ENCODE data around the gene RBM20. TPM values are rescaled to one million over a fixed set of nuclear protein-coding genes. Genes with fewer than 3 reads are reported as not detected.
A peak's percentile ranks its signal among the peaks of the same experiment; 100 is the strongest.
"Not testable (repeated sequence)": the region's sequence is repeated elsewhere in the genome, so short reads cannot be mapped to it uniquely, and the experiment has no call there.

The RBM20 gene
- polyA plus RNA-seq, 3 donors from 2014 or later: not detected

DNA sequence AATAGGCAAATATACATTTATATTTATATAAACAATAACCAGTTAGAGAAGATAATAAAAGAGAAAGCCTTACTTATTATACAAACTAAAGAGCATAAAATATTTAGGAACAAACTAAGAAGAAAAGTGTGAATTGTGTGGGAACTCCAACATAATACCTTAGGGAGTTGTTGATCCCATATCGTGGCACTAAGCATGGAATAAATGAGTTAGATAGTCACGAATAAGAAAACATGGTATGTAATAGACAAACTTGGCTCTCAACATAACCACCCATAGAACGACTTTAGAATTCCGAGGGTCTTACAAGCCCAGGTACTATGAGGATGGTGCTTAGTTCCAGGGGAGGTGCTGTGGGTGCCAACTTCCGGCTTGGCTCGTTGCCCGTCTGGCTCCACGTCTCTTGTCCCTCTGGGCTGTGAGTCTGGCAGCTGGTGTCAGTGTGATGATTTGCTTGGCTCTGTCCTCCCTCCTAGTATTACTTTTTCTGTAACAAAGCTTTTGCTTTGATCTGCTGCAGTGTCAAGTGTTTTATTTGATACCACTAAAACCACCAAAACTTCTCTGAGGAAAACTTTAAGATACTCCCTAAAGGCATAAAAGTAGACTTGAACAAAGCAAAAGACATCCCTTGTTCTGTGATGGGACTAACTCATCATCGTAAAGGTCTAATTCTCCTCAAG lies 9.5 kb upstream of the RBM20 start:
- Mint-ChIP-seq H3K36me3 (no peaks in the 10 kb centered on the region), H3K27ac (no peak overlapping the region), H3K4me1 (no peaks in the 10 kb centered on the region), H3K27me3 (ENCODE audit: low read depth in 3 of 3) (peaks cover 2 to 3% (median 3%) of the 10 kb centered on the region in 3 donors), H3K4me3 (no peak overlapping the region), H3K9me3 (no peaks in the 10 kb centered on the region)
- no peak for DNase-seq

DNA sequence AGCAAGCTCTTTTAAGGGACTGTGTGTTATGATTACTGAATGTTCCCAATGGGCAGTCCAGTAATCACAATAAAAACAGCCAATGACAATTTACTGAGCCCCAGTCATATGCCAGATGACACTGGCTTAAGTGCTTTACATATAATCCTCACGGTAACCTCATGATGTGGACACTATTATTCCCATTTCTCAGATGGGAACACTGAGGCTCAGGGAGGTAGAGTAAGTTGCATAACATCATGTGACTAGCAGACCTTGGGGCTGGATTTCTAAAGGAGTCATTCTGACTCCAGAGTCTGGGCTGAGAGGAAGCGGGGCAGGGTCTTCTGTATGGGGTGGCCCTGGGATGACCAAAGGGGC lies 7.6 kb upstream of the RBM20 start:
- Mint-ChIP-seq H3K27ac (no peak overlapping the region), H3K9me3 (no peaks in the 10 kb centered on the region), H3K36me3 (no peaks in the 10 kb centered on the region), H3K4me1 (peaks cover 9 to 10% of the 10 kb centered on the region in 2 donors), H3K4me3 (no peak overlapping the region), H3K27me3 (ENCODE audit: low read depth in 3 of 3) (peaks cover 6 to 10% (median 7%) of the 10 kb centered on the region in 3 donors)
- no peak for DNase-seq

DNA sequence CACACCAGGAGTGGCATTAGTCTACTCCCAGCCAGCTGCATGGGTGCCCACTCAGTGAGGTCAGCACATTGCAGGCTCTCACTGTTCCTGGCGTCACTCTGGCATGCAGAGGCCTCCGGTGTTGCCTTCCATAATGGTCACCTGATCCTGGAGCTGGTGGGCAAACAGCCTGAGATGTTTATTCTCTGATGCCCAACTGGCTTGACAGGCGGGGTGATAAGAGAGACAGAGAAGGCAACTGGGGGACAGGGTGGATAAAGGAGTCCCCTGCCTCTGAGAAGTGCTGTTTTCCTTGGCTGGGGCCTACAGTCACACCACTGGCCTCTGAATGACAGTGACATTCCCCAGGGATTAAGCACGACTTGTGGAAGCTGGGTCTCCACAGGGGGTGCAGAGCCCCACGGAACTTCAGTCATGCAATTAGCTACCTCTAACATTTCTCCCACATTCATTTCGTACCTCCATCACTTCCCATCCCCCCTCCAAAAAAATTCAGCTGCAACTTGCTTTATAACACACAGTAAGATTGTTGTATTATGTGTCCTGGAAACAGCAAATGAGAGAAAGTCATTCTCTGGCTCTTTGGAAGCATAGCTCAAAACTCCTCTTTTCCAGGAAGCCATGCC lies 7.1 kb upstream of the RBM20 start:
- H3K27ac Mint-ChIP-seq: no peak overlapping the region

DNA sequence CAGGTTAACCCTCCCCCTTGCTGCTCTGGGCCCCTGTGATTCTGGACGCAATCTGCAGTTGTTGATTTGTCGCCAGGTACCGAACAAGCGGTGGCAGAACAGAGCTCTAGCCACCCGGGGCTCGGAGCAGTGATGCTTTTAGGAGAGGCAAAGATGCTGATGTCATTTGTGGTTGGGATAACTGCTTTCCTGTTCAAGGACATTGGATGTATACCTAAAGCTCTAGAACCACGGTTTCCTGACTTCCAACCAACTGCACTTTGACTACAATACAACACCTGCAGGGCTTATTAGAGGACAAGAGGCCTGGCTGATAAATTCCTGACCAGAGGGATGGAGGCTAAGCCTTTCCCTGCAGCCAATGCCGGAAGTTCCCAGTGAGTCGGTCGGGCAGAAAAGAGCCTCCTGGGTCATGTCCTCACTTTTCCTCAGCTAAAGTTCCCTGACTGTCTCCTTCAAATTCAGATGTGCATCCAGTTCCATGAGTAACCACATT lies 6.5 kb upstream of the RBM20 start:
- Mint-ChIP-seq H3K4me1 (peaks cover 10 to 18% of the 10 kb centered on the region in 2 donors), H3K27ac (no peak overlapping the region), H3K27me3 (ENCODE audit: low read depth in 3 of 3) (peaks cover 8 to 14% (median 10%) of the 10 kb centered on the region in 3 donors), H3K9me3 (no peaks in the 10 kb centered on the region), H3K36me3 (peaks cover 0 to 1% (median 0%) of the 10 kb centered on the region in 3 donors), H3K4me3 (no peak overlapping the region)
- DNase-seq: no peak

More for the DNA sequence above, 7.1 kb upstream of the RBM20 start:
- peaks cover 9 to 13% of the 10 kb centered on the region in 2 donors for H3K4me1 Mint-ChIP-seq
- no peaks in the 10 kb centered on the region for H3K36me3 Mint-ChIP-seq
- H3K27me3 Mint-ChIP-seq (ENCODE audit: low read depth in 3 of 3): peaks cover 6 to 10% (median 7%) of the 10 kb centered on the region in 3 donors
- H3K9me3 Mint-ChIP-seq: no peaks in the 10 kb centered on the region
- H3K4me3 Mint-ChIP-seq: no peak overlapping the region
- no peak for DNase-seq

DNA sequence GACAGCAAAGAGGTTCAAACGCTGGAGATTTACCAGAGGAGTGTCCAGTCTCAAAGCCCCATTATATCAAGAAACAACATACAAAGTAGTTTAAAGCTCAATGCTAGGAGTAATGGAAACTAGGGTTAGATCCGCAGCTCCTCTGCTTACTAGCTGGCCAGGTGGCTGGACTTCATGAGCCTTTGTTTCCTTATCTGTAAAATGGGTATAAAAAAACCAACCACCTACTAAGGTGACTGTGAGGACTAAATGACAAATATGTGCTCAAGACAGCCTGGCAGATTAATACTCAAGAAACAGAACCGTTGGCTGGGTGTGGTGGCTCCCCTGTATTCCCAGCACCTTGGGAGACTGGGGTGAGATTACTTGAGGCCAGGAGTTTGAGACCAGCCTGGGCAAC lies 5.8 kb upstream of the RBM20 start:
- peaks cover 8 to 17% (median 12%) of the 10 kb centered on the region in 3 donors for H3K27me3 Mint-ChIP-seq (ENCODE audit: low read depth in 3 of 3)
- H3K4me1 Mint-ChIP-seq: peaks cover 14 to 26% of the 10 kb centered on the region in 2 donors
- no peak overlapping the region for H3K27ac Mint-ChIP-seq

DNA sequence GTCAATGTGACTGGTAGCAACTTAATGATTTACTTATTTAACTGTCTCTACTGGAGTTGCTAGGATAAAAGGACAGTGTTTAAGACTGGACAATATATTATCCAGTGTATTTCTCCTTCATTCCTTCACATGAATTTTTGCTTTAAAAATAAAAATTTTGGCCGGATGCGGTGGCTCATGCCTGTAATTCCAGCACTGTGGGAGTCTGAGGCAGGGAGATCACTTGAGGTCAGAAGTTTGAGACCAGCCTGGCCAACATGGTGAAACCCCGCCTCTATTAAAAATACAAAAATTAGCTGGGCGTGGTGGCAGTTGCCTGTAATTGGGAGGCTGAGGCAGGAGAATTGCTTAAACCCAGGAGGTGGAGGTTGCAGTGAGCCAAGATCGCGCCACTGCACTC lies 5.1 kb upstream of the RBM20 start:
- Mint-ChIP-seq H3K27me3 (ENCODE audit: low read depth in 3 of 3) (peaks cover 11 to 17% (median 14%) of the 10 kb centered on the region in 3 donors), H3K4me1 (peaks cover 17 to 28% of the 10 kb centered on the region in 2 donors)
- H3K36me3 Mint-ChIP-seq, H3K9me3 Mint-ChIP-seq, H3K4me3 Mint-ChIP-seq, H3K27ac Mint-ChIP-seq, DNase-seq: not testable (repeated sequence)

More for the DNA sequence above, 5.8 kb upstream of the RBM20 start:
- Mint-ChIP-seq H3K9me3 (peaks cover 0 to 2% (median 0%) of the 10 kb centered on the region in 6 donors), H3K4me3 (no peak overlapping the region), H3K36me3 (peaks cover 0 to 4% (median 0%) of the 10 kb centered on the region in 3 donors)
- no peak for DNase-seq

DNA sequence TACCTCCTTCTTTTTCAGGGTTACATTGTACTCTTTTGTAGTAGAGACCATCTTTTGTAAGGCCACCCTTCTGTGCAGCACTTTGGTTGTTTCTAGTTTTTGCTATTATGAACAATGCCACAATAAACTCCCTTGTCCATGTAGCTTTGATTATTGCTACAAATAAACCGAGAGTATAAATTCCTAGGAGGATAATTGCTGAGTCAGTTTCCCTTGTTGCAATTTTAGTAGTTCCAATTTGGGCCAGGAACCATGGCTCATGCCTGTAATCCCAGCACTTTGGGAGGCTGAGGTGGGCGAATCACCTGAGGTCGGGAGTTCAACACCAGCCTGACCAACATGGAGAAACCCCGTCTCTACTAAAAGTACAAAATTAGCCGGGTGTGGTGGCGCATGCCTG lies 4.3 kb upstream of the RBM20 start:
- peaks cover 21 to 32% of the 10 kb centered on the region in 2 donors for H3K4me1 Mint-ChIP-seq
- not testable (repeated sequence) for H3K4me3 Mint-ChIP-seq, H3K9me3 Mint-ChIP-seq, H3K36me3 Mint-ChIP-seq, DNase-seq, H3K27ac Mint-ChIP-seq
- peaks cover 13 to 20% (median 15%) of the 10 kb centered on the region in 3 donors for H3K27me3 Mint-ChIP-seq (ENCODE audit: low read depth in 3 of 3)

DNA sequence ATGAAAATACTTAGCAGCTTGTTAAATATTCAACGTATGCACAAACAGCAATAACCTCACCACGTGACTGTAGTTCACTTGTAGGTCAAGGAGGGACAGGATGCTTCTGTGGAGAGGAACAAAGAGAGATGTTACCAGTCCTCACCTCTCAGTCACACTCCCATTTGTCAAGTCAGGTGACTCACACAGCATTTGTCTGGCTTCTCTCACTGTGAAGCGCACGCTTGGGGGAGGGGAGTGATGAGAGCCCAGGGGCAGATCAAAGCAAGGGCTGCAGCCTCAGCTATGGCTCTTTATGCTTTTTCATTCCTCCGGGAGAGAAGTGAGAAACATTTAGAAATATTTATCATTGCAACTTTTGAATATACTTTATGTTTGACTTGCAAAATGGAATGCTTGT lies 2.9 kb upstream of the RBM20 start:
- Mint-ChIP-seq H3K9me3 (peaks cover 0 to 2% (median 0%) of the 10 kb centered on the region in 6 donors), H3K27ac (no peak overlapping the region), H3K4me1 (peaks cover 22 to 35% of the 10 kb centered on the region in 2 donors), H3K36me3 (peaks cover 0 to 4% (median 0%) of the 10 kb centered on the region in 3 donors), H3K27me3 (ENCODE audit: low read depth in 3 of 3) (peaks cover 17 to 21% (median 21%) of the 10 kb centered on the region in 3 donors), H3K4me3 (peak overlapping the region in 1 of 5 donors; percentile 30)
- peak; percentile 10 to 39 (median 23) for DNase-seq

DNA sequence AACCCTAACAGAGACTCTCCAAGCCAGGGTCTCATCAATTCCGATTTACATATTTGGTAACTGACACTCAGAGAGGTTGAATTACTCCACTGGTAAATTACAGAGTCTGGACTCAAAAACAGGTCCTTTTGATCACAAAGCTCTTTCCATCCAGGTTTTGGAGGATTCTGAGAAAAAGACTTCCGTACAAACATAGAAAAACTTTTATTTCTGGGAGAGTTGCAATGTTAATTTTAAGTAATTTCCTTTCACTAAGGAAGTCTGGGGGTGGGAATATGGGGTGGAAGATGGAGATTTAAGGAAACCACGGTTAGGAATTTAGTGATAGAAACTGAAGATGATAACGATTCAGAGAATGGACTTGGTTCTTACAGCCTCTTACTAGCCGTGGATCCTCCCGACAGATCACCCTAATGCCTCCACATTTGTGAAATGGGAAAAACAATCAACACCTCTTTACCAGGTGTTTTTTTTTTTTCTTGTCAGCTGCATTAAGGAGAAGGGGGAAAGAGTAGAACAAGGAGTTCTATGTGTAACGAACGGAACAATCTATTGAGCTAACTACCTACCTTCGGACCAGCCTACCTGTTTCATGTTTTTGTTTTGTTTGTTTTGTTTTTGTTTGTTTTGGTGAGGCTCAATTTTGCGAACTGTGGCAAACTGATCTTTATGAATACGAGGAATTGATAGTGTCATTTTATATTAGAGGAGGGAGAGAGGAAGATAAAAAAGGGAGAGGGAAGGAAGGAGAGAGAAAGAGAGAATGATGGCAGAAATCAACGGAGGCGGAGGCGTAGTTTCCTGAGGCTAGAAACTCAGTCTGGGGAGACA lies 1.7 kb upstream of the RBM20 start:
- Mint-ChIP-seq H3K27me3 (ENCODE audit: low read depth in 3 of 3) (peaks cover 18 to 20% (median 18%) of the 10 kb centered on the region in 3 donors), H3K27ac (no peak overlapping the region), H3K9me3 (peaks cover 0 to 2% (median 0%) of the 10 kb centered on the region in 6 donors)

DNA sequence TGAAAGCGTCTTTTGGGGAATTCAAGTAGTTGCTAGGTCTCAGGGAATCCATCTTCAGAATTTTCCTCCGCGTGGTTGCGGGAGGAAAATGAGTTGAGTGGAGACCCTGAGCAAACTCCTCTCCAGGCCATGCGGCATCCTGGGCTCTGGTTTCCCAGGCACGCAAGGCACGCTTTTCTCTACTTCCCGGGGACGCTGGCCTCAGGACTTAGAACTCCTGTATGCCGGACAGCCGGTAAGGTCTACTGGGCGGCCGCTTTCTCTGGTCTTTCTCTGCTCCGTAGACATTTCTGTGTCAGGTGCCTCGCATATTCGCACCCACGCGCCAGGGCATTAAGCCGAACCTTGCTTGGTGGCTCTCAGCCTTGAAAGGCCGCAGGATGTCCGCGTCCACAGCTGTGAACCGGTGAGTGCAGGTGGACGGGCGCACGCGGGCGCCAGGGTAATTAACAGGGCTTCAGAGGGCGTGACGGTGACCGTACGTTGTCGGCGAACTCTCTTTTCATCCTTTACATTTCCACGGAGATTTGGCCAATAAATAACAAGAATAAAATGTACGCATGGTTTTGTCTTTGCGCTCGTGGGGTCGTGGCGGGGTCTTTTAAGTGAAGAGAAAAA lies 992 bp upstream of the RBM20 start:
- peaks cover 0 to 2% (median 0%) of the 10 kb centered on the region in 6 donors for H3K9me3 Mint-ChIP-seq
- peak overlapping the region; percentile 68 to 79 (median 77) for H3K4me3 Mint-ChIP-seq
- peaks cover 0 to 4% (median 0%) of the 10 kb centered on the region in 3 donors for H3K36me3 Mint-ChIP-seq
- peaks cover 18 to 23% (median 19%) of the 10 kb centered on the region in 3 donors for H3K27me3 Mint-ChIP-seq (ENCODE audit: low read depth in 3 of 3)
- no peak overlapping the region for H3K27ac Mint-ChIP-seq
- peaks cover 22 to 35% of the 10 kb centered on the region in 2 donors for H3K4me1 Mint-ChIP-seq
- no peak for DNase-seq

More for the DNA sequence above, 1.7 kb upstream of the RBM20 start:
- Mint-ChIP-seq H3K4me3 (peak overlapping the region; percentile 45 to 79 (median 68)), H3K4me1 (peaks cover 22 to 35% of the 10 kb centered on the region in 2 donors), H3K36me3 (peaks cover 0 to 4% (median 0%) of the 10 kb centered on the region in 3 donors)
- DNase-seq: no peak

DNA sequence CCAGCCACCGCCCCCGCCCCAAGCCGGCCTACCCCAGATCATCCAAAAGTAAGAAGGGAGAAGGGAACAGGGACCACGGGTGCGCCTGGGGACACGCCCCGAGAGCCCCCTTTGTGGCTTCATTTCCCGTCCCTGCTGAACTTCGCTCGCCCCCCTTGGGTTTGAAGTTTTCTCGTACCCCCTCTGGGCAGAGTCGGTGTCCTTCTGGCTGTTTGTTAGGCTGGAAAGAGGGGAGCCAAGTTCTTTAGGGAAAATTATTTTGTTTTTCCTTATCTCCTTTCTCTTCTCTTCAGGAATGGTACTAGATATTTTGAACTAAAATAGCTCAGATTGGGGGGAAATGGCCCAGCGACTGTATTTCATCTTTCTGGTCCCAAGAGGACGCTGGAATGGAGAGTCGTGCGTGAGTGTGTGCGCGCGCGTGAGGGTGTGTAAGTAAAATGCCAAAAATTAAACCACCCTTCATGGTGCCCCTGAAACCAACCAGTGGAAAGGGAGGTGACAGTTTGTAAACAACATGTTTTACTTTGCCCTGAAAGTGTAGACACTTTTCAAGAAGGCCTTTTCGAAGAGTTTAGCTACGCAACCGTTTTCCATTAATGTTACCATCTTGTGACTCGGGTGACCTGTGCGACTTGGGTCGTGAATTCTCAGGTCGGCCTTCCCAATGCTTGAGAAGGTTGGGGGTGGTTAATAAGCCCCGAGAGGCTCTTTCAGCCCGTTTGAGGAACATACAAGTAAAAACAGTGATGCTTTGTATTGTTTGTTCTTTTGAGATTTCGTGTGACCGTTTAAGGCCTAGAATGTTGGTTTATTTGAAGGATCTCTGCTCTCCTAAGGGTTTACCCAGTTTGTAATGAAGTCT lies 694 bp downstream of the RBM20 start:
- peaks cover 0 to 2% (median 0%) of the 10 kb centered on the region in 6 donors for H3K9me3 Mint-ChIP-seq
- peaks cover 22 to 26% (median 23%) of the 10 kb centered on the region in 3 donors for H3K27me3 Mint-ChIP-seq (ENCODE audit: low read depth in 3 of 3)
- no peak overlapping the region for H3K27ac Mint-ChIP-seq
- H3K4me3 Mint-ChIP-seq: peak overlapping the region in 4 of 5 donors; percentile 41 to 74 (median 64)
- DNase-seq: no peak
- H3K4me1 Mint-ChIP-seq: peaks cover 22 to 35% of the 10 kb centered on the region in 2 donors
- peaks cover 0 to 4% (median 0%) of the 10 kb centered on the region in 3 donors for H3K36me3 Mint-ChIP-seq

DNA sequence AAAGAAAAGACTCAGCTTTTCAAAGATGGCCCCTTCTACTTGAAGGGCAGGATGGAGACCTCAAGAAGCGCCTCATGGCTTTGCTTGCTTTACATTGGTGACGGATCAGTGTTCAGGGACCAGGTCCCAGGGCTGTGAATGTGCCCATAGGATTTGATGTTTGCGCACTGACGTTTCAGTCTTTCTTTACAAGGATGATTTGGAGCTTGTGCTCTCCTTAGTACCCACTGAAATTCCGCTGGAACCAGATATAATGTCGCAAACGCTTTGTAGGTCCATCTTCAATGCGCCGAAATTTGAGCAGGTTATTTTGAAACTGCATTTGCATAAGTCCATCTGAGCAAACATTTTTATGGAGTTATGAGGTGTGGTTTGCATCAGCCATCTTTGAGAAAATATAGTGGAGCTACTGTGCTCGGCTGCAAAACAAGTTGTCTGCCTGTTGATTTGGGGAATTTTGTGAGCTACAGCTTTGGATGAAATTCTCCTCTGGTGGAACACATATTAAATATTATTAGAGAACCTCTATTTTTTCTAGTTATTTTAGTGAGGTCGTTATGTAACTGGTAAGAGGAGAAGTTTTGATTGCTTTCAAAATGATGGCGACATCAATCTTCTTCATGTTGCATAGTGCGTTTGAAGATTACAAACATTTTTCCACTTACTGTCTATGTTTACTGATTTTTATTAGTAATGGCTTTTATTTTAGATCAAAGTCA lies 2.4 kb downstream of the RBM20 start:
- Mint-ChIP-seq H3K4me3 (no peak overlapping the region), H3K36me3 (peaks cover 0 to 4% (median 0%) of the 10 kb centered on the region in 3 donors), H3K27ac (no peak overlapping the region), H3K9me3 (peaks cover 0 to 2% (median 0%) of the 10 kb centered on the region in 6 donors), H3K27me3 (ENCODE audit: low read depth in 3 of 3) (peaks cover 15 to 24% (median 21%) of the 10 kb centered on the region in 3 donors), H3K4me1 (peaks cover 17 to 33% of the 10 kb centered on the region in 2 donors)
- no peak for DNase-seq

Measured in immature natural killer cell (primary cell).